Activated T-cell treated with anti-CD3 and anti-CD28 coated beads, Interleukin-2, amount 50 U/mL, for 48 hours (primary cell): Measurements from ENCODE around the gene PALLD.
"Not testable (repeated sequence)": the region's sequence is repeated elsewhere in the genome, so short reads cannot be mapped to it uniquely, and the experiment has no call there.

ENCODE experiments used
- DNase-seq, 2 experiments: peaks; one replicate each; pipeline ENCODE4 v3.0.0-alpha.2; 2020

PALLD gene

GRCh38 chr4:168803052-168803451, 306.2 kb downstream of the PALLD start:
- not testable (repeated sequence) for DNase-seq

GRCh38 chr4:168803732-168804131, 306.9 kb downstream of the PALLD start:
- no peak for DNase-seq

GRCh38 chr4:168804146-168804545, 307.3 kb downstream of the PALLD start:
- DNase-seq = no peak

GRCh38 chr4:168805341-168805740, 308.5 kb downstream of the PALLD start:
- DNase-seq = no peak

GRCh38 chr4:168806247-168806646, 309.4 kb downstream of the PALLD start:
- not testable (repeated sequence) for DNase-seq

- no peak for DNase-seq
Observed at GRCh38 chr4:168811207-168811606, 314.4 kb downstream of the PALLD start.

- DNase-seq = no peak
Observed at GRCh38 chr4:168811786-168812651, 315.2 kb downstream of the PALLD start.

GRCh38 chr4:168812806-168813205, 316.0 kb downstream of the PALLD start:
- DNase-seq = no peak

- no peak for DNase-seq
Observed at GRCh38 chr4:168813890-168814289, 317.0 kb downstream of the PALLD start.

GRCh38 chr4:168815379-168816345, 318.8 kb downstream of the PALLD start:
- no peak for DNase-seq

GRCh38 chr4:168817370-168817769, 320.5 kb downstream of the PALLD start:
- no peak for DNase-seq

GRCh38 chr4:168822481-168822880, 325.6 kb downstream of the PALLD start:
- no peak for DNase-seq

GRCh38 chr4:168825975-168826374, 329.1 kb downstream of the PALLD start:
- no peak for DNase-seq

GRCh38 chr4:168826620-168827019, 329.8 kb downstream of the PALLD start:
- no peak for DNase-seq

GRCh38 chr4:168830777-168831512, 334.1 kb downstream of the PALLD start:
- DNase-seq = no peak

- no peak for DNase-seq
Observed at GRCh38 chr4:168831585-168831918, 334.7 kb downstream of the PALLD start.

GRCh38 chr4:168831919-168832762, 335.3 kb downstream of the PALLD start:
- peak; percentile 76 to 79 for DNase-seq

GRCh38 chr4:168832763-168833575, 336.1 kb downstream of the PALLD start:
- DNase-seq = peak in 1 of 2 experiments; percentile 20

GRCh38 chr4:168833881-168834280, 337.0 kb downstream of the PALLD start:
- no peak for DNase-seq

- no peak for DNase-seq
Observed at GRCh38 chr4:168835880-168836454, 339.1 kb downstream of the PALLD start.

GRCh38 chr4:168836490-168836889, 339.6 kb downstream of the PALLD start:
- DNase-seq = peak; percentile 26 to 36
